ENCODE data around the gene PIEZO2.
"Not testable (repeated sequence)": the region's sequence is repeated elsewhere in the genome, so short reads cannot be mapped to it uniquely, and the experiment has no call there.

The PIEZO2 gene

DNA sequence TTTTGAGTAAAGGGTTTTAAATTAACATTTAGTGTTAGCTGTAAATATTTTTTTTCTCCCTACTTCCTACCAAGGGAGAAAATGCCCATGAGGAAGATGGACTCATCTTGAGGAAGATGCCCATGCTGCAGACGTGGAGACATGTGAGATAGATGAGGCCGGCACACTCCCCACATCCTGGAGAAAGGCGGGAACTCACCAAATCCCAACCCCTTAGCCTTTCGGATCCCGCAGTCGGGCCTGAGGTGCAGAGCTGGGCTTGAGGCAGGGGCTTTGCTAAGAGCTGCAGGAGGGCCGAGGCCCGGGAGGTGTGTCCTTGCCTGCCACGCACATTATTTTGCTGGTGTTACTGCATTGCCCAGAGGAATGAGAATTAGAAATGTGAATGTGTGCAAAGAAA lies 485.6 kb downstream of the PIEZO2 start:
- DNase-seq, result no peak

DNA sequence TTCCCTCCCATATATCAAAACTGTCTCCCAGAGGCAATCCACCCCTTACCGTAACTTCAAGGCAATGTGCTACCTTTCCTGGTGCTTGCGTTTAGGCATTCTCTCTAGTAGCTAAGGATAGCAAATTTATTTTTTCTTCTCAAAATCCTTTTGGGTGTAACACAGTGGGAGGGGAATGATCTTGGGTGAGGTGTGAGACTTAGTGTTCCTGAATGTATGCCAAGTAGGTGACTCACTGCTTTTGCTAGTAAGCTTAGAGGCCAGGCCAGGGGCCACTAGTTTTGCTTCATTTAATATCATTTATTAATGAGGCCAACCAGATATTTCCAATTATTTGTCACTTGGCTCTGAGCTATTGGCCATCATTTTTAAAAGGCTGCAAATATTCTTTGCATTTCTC lies 488.1 kb downstream of the PIEZO2 start:
- no peak for DNase-seq

DNA sequence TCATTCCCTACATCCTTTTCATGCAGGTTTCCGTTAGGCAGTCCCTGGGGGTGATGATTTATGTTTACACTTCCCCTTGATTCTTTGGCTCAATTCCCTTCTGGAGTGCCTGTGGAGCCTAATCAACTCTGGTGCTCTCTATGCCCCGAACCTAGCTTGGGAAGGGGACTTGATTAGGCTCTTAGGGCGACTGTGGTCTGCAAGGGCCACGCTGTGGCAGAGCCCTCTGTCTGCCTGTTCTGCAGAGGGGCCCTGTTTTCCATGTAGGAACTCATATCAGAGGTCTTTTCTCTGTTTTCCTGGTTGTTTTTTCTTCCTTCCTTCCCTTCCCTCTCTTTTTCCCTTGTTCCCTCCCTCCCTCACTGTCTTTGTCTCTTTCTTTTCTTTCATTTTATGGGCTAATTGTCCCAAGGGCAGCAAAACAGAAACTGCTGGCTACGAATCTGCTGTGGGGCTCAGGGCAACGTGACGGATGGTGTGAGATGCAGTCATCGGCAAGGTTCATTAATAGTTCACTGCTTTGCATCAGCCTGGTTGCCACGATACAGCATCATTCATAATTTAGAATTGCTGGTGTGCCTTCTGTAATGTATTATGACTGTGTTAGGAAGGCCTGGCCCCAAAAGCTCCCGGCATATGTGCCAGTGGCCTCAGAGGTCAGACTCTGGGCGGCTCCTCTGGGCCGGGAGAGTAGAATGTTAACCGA lies 489.0 kb downstream of the PIEZO2 start:
- DNase-seq, result peak in 1 of 2 experiments; percentile 5

DNA sequence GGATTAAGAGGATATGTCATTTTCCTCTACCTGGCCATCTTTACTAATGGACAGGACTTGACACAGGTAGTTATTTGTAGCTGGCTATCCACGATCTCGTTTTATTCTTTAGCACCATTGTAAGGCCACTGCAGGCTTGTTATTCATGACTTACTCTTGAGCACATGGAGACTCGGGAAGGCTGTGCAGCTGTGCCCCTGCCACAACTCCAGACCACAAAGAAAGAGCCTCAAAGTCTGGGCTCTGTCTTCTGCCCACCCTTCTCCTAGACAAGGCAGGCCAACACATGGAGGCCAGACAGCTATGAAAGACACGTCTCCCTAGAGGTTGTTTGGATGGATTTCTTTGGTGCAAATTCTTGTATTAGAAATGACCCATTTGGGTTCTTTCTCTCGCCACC lies 489.8 kb downstream of the PIEZO2 start:
- DNase-seq, result no peak

DNA sequence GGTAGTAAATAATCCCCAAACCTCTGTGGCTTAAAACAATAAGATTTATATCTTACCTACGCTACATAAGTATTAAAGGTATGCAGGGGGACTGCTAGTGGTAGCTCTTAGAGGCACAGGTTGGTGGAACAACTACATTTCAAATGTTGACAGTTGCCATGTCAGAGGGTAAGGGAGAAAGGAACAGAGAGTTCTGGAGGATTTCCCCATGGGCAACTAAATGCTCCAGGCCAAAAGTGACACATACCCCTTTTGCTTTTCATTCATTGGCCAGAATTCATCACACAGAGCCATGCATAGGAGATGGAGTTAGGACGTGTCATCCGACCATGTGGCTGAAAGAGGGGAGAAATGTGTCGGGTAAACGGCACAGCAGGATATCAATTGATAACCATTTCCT lies 490.4 kb downstream of the PIEZO2 start:
- DNase-seq, result peak; percentile 4 to 59

DNA sequence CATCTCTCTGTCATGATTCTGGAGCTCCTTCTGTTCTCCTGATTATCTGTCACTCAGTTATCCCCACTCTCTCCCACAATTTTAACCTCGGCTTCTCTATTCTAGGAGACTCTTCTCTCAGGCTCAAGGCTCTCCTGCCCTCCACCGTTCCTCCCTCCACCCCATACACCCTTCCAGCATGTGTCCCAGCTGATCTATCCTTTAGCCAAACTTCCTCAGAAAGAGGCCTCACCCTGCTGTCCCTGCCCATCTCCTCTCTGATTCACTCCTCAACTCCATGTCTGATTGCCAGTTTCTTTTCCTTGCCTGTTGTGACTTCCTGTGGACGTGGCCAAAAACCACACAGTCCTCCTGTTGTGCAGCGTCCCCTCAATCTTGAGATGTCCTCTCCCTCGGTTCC lies 505.4 kb downstream of the PIEZO2 start:
- not testable (repeated sequence) for DNase-seq

DNA sequence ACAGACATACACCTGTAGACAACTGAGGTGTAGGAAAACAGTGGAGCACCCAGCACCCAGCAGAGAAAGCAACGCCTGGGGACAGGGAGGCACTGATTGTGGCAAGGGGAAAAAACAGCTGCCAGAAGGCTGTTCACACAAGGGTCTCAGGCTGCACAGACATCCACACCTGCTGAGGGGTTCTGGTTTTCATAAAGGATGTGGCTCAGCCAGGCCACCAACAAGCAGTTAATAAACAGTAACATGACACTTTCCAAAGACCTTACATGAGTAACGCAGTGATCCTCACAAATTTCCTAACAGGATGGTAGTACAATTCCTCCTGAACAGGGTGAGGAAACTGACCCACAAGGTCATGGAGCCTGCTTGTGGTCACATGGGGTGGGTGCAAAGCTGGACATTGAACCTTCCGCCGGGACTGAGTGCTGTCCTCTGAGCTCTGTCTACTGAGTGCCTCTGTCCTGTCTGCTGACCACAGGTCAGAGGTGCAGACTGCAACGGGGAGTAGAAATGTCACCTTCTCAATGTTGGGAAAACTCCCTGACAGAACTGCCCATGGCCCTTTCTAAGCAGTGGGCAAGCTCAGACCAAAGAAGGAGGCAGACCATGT lies 506.3 kb downstream of the PIEZO2 start:
- not testable (repeated sequence) for DNase-seq

DNA sequence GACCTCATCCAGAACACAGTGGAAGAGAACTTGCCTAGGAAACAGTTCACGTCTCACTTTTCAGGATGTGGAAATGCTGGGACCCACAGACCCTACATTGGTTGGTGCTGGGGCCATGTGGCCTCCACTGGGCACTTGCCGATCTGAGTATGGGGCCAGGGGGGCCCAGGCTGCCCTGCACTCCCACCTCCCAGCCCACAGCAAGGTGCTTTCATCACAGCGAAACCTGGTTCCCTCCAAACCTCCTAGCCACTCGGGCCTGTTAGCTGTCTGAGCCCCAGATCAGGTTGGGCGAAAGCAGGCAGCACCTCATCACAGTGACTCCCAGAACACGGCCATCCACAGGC lies 510.9 kb downstream of the PIEZO2 start:
- not testable (repeated sequence) for DNase-seq

DNA sequence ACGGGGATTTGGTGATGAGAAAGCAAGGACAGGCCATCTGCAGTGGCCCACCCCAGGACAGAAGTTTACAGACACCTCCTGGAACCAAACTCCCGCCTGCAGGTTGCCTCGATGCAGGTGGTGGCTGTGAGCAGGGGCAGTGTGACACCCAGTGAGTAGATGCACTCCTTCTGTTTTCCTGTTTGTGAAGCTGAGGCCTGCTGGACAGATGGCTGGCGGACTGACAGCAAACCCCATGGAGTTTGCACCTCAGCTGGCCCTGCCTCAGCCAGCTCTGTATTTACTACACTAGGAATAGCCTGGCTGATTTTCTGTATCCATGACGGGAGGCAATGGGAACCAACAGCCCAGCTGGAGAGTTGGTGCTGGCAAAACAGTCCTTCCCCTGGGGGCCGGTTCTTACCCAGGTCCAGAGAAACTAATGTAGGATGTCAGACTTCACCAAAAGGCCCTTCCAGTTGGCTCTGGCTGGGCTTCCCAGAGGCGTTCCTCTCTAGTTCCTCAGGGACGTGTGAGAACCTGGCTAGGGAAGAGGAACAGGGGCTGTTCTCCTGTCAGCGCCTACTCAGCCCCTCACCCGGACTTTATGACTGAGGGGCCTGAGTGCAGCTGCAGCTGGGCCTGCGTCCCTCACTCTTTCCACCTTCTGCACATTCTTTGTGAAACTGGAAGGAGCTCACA lies 511.4 kb downstream of the PIEZO2 start:
- DNase-seq, result not testable (repeated sequence)

DNA sequence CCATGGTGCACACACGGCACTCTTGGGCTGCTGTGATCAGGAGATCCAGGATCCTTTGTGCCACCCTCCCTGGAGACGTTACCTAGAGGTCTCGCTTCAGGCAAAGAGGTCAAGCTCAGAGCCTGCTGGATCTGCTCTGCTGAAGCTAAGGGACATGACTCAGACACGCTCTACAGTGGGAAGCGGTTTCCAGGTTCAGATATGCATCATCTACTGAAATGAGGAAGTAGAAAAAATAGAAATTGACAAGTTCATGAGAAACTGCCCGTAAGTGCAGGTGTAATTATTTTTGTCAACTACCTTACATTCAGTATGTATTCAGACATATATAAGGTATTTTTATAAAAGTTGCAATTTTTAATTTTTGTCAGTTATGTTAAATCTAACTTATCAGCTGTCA lies 520.3 kb downstream of the PIEZO2 start:
- not testable (repeated sequence) for DNase-seq

DNA sequence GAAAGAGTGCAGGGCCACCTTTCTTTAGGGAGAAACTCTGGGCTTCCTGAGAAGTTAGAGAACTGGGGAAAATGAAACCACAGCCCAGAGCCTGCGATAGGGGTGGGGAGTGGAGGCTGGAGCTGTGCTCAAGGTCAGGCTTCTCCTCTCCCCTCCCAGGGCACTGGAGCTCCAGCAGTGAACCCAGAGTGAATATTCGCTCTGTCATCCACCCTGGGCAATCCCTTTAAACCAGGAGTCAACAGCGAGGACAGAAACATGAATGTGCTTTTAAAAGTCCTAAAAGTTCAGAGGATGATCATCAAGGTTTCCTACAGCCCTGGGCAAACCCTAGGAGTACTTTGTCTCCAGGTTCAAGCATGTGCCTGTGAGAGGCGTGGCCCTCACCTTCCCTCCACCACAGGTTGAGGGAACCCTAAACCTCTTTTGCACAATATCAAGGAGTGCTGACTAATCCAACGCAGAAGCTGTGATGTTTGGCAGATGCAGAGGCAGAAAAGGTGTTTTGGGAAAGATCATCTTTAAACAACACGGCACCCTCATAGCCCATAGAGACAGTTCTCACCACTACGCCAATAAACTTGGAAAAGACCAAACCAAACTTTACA lies 522.7 kb downstream of the PIEZO2 start:
- DNase-seq, result not testable (repeated sequence)

DNA sequence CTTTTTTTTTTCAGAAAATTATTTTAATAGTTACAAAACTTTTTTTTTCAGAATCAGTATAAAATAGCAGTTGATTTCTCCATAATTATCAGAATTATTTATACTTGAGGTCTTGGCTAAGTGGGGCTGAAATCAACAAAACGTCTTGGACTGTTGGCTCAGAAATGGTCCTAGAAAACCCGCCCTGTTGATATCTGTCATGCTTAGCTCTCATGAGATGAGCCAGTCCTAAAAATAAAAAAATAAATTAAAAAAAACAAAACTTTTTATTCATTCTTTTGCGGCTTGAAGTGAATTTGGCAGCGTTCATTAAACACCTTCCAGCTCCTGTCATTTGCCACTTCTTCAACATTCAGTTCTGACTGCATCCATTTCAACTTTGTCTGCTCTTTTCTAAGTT lies 525.8 kb downstream of the PIEZO2 start:
- not testable (repeated sequence) for DNase-seq

DNA sequence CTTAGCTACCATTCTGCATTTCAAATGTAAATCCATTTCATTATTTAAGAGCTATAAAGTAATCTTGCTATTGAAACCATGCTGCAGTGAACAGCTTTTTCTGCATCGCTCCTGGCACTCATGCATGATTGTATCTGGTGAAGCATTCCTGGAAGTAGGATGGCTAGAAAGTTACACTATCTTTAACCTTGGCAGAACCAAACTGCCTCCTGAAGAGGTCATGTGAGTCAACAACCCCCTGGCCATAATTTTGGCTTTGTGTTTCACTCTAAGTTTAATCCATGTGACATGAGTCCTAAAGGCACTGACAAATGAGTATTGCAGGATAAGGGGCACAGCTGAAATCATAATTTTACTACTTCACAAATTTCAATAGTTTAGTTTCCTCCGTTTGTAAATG lies 526.4 kb downstream of the PIEZO2 start:
- not testable (repeated sequence) for DNase-seq

DNA sequence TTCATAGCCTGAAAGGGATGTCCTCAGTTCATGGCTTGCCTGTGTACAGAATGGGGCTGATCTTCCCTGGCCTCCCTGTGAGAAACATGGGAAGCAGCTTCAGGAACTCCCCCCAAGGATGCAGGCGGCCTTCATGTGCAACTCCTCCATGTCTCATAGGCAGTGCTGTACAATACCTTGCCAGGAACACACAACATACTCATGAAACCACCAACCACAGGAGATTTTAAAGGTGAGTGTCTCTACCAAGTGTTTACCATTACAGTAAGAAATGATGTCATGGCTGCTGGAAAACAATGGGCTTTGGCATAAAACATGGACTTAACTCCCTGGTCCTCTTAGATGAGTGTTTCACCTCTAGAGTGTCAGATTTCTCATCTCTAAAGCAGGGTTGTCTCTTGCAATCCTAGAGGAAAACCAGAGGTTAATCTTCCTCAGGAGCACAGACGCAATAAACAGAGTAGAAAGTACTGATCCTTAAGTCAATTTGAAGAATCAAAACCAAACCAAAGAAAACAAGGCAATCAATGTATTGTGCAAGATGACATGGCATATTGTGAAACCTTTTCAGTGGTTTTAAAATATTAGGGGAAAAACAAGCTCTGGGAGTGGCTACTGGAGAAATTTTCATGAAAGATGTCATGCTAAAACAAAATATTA lies 528.6 kb downstream of the PIEZO2 start:
- not testable (repeated sequence) for DNase-seq

Data from NCI-H1930 (cell line).